ENCODE measurements around the gene UTP14C.
"Not testable (repeated sequence)": the region's sequence is repeated elsewhere in the genome, so short reads cannot be mapped to it uniquely, and the experiment has no call there.

UTP14C gene

GRCh38 chr13:52048516-52048915, 24.0 kb downstream of the UTP14C start:
- H3K27ac ChIP-seq: no peak overlapping the region
- TF ChIP-seq POLR2AphosphoS5 (IDR thresholded peaks at IDR 0.05; ENCODE audit: borderline replicate concordance, low read depth, low read length) (no peak), EZH2 (IDR thresholded peaks at IDR 0.05) (no peak), FOXP2 (optimal IDR thresholded peaks at IDR 0.05; ENCODE audit: control extremely low read depth, extremely low read length, insufficient read depth) (no peak)
- DNase-seq (ENCODE audit: low read depth, low spot score): no peak

GRCh38 chr13:52051400-52051799, 26.9 kb downstream of the UTP14C start:
- no peaks in the 10 kb centered on the region for H3K36me3 ChIP-seq (ENCODE audit: insufficient read depth, low read length)
- DNase-seq (ENCODE audit: low read depth, low spot score): no peak
- H3K9ac ChIP-seq (ENCODE audit: insufficient read length): no peak overlapping the region
- H3K27ac ChIP-seq: no peak overlapping the region
- H3K9me3 ChIP-seq (ENCODE audit: low read depth, low read length): no peaks in the 10 kb centered on the region
- TF ChIP-seq EZH2 (IDR thresholded peaks at IDR 0.05) (no peak), FOXP2 (optimal IDR thresholded peaks at IDR 0.05; ENCODE audit: control extremely low read depth, extremely low read length, insufficient read depth) (no peak), POLR2AphosphoS5 (IDR thresholded peaks at IDR 0.05; ENCODE audit: borderline replicate concordance, low read depth, low read length) (no peak)
- no peak overlapping the region for H3K4me3 ChIP-seq

More at GRCh38 chr13:52048516-52048915, 24.0 kb downstream of the UTP14C start:
- Histone ChIP-seq H3K9ac (ENCODE audit: insufficient read length) (no peak overlapping the region), H3K9me3 (ENCODE audit: low read depth, low read length) (no peaks in the 10 kb centered on the region), H3K4me3 (no peak overlapping the region), H3K36me3 (ENCODE audit: insufficient read depth, low read length) (no peaks in the 10 kb centered on the region)

- Histone ChIP-seq H3K4me3 (no peak overlapping the region), H3K9ac (ENCODE audit: insufficient read length) (no peak overlapping the region), H3K36me3 (ENCODE audit: insufficient read depth, low read length) (no peaks in the 10 kb centered on the region), H3K9me3 (ENCODE audit: low read depth, low read length) (no peaks in the 10 kb centered on the region), H3K27ac (no peak overlapping the region)
- no peak for DNase-seq (ENCODE audit: low read depth, low spot score)
- TF ChIP-seq FOXP2 (optimal IDR thresholded peaks at IDR 0.05; ENCODE audit: control extremely low read depth, extremely low read length, insufficient read depth) (no peak), POLR2AphosphoS5 (IDR thresholded peaks at IDR 0.05; ENCODE audit: borderline replicate concordance, low read depth, low read length) (no peak), EZH2 (IDR thresholded peaks at IDR 0.05) (no peak)
Observed at GRCh38 chr13:52053460-52053859, 29.0 kb downstream of the UTP14C start.

- not testable (repeated sequence) for H3K9me3 ChIP-seq (ENCODE audit: low read depth, low read length); H3K4me3 ChIP-seq; H3K27ac ChIP-seq; H3K9ac ChIP-seq (ENCODE audit: insufficient read length); DNase-seq (ENCODE audit: low read depth, low spot score); H3K36me3 ChIP-seq (ENCODE audit: insufficient read depth, low read length)
Observed at GRCh38 chr13:52061064-52061463, 36.6 kb downstream of the UTP14C start.

GRCh38 chr13:52061587-52061986, 37.1 kb downstream of the UTP14C start:
- peak overlapping the region; percentile 37; the same call in 1 of the 2 replicates for H3K4me3 ChIP-seq
- no peaks in the 10 kb centered on the region for H3K9me3 ChIP-seq (ENCODE audit: low read depth, low read length)
- H3K9ac ChIP-seq (ENCODE audit: insufficient read length): no peak overlapping the region
- DNase-seq (ENCODE audit: low read depth, low spot score): peak; percentile 22
- H3K27ac ChIP-seq: no peak overlapping the region; the same call in 1 of the 2 replicates
- TF ChIP-seq POLR2AphosphoS5 (IDR thresholded peaks at IDR 0.05; ENCODE audit: borderline replicate concordance, low read depth, low read length) (no peak), FOXP2 (optimal IDR thresholded peaks at IDR 0.05; ENCODE audit: control extremely low read depth, extremely low read length, insufficient read depth) (no peak), EZH2 (IDR thresholded peaks at IDR 0.05) (no peak)
- no peaks in the 10 kb centered on the region for H3K36me3 ChIP-seq (ENCODE audit: insufficient read depth, low read length)

- Histone ChIP-seq H3K27ac (no peak overlapping the region), H3K4me3 (no peak overlapping the region), H3K9me3 (ENCODE audit: low read depth, low read length) (no peaks in the 10 kb centered on the region), H3K36me3 (ENCODE audit: insufficient read depth, low read length) (no peaks in the 10 kb centered on the region), H3K9ac (ENCODE audit: insufficient read length) (no peak overlapping the region)
- DNase-seq (ENCODE audit: low read depth, low spot score): no peak
- TF ChIP-seq FOXP2 (optimal IDR thresholded peaks at IDR 0.05; ENCODE audit: control extremely low read depth, extremely low read length, insufficient read depth): no peak
Observed at GRCh38 chr13:52067237-52067636, 42.7 kb downstream of the UTP14C start.

GRCh38 chr13:52070929-52071523, 46.5 kb downstream of the UTP14C start:
- no peak for DNase-seq (ENCODE audit: low read depth, low spot score)
- no peak for TF ChIP-seq FOXP2 (optimal IDR thresholded peaks at IDR 0.05; ENCODE audit: control extremely low read depth, extremely low read length, insufficient read depth)
- TF ChIP-seq POLR2AphosphoS5 (IDR thresholded peaks at IDR 0.05; ENCODE audit: borderline replicate concordance, low read depth, low read length): no peak
- TF ChIP-seq EZH2 (IDR thresholded peaks at IDR 0.05): no peak
- H3K9me3 ChIP-seq (ENCODE audit: low read depth, low read length): no peaks in the 10 kb centered on the region
- H3K9ac ChIP-seq (ENCODE audit: insufficient read length): no peak overlapping the region
- H3K4me3 ChIP-seq: no peak overlapping the region
- H3K27ac ChIP-seq: no peak overlapping the region
- H3K36me3 ChIP-seq (ENCODE audit: insufficient read depth, low read length): no peaks in the 10 kb centered on the region

All from SK-N-MC (cell line).